Measurements from ENCODE around the gene OR52N4. TPM values are rescaled to one million over a fixed set of nuclear protein-coding genes. Genes with fewer than 3 reads are reported as not detected.

The OR52N4 gene
- polyA plus RNA-seq, 1 of the 3 experiments (the other 2 are of a cell fraction): 0.10 TPM

DNA sequence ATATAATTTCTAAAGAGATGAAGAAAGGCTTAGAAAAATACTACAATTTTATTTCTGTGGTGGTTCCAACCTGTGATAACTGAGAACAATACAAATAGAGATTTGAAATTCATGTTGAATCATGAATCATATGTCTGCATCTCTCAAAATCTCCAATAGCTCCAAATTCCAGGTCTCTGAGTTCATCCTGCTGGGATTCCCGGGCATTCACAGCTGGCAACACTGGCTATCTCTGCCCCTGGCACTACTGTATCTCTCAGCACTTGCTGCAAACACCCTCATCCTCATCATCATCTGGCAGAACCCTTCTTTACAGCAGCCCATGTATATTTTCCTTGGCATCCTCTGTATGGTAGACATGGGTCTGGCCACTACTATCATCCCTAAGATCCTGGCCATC, 17.6 kb upstream of the OR52N4 start, which contains the start of gene OR56B1 (continued):
- TF ChIP-seq, protein P1, sequence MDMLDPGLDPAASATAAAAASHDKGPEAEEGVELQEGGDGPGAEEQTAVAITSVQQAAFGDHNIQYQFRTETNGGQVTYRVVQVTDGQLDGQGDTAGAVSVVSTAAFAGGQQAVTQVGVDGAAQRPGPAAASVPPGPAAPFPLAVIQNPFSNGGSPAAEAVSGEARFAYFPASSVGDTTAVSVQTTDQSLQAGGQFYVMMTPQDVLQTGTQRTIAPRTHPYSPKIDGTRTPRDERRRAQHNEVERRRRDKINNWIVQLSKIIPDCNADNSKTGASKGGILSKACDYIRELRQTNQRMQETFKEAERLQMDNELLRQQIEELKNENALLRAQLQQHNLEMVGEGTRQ (IDR thresholded peaks at IDR 0.05; ENCODE audit: borderline replicate concordance, low read depth, low read length): no peak
- TF ChIP-seq, protein P2, sequence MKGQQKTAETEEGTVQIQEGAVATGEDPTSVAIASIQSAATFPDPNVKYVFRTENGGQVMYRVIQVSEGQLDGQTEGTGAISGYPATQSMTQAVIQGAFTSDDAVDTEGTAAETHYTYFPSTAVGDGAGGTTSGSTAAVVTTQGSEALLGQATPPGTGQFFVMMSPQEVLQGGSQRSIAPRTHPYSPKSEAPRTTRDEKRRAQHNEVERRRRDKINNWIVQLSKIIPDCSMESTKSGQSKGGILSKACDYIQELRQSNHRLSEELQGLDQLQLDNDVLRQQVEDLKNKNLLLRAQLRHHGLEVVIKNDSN (IDR thresholded peaks at IDR 0.05; ENCODE audit: borderline replicate concordance, low read depth): no peak
- no peak for TF ChIP-seq YY1 (IDR thresholded peaks at IDR 0.05; ENCODE audit: low read depth)

DNA sequence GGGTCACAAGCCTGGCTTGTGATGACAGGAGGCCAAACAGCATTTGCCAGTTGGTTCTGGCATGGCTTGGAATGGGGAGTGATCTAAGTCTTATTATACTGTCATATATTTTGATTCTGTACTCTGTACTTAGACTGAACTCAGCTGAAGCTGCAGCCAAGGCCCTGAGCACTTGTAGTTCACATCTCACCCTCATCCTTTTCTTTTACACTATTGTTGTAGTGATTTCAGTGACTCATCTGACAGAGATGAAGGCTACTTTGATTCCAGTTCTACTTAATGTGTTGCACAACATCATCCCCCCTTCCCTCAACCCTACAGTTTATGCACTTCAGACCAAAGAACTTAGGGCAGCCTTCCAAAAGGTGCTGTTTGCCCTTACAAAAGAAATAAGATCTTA, 17.0 kb upstream of the OR52N4 start:
- Histone ChIP-seq H3K9ac (no peak overlapping the region), H3F3A (replicated peaks; ENCODE audit: insufficient read depth) (no peaks in the 10 kb centered on the region), H3K27ac (ENCODE audit: low read depth in 2 of 2, low read length in 1 of 2) (no peak overlapping the region), H3K36me3 (replicated peaks in 1 of 2; ENCODE audit: control insufficient read depth in 1 of 2, insufficient read depth in 2 of 2, low read length in 1 of 2) (no peaks in the 10 kb centered on the region), H3K9me2 (0 out of 2 replicates have a peak, but pooled peaks cover 3% of the 10 kb centered on the region), H4K20me1 (ENCODE audit: insufficient read depth) (no peaks in the 10 kb centered on the region), H3K4me2 (no peak overlapping the region), H2AFZ (ENCODE audit: low read depth) (no peak overlapping the region), H3K27me3 (ENCODE audit: insufficient read depth) (no peaks in the 10 kb centered on the region), H3K9me3 (no peaks in the 10 kb centered on the region), H3K79me2 (ENCODE audit: insufficient read depth) (no peaks in the 10 kb centered on the region), H3K4me1 (ENCODE audit: control insufficient read depth in 1 of 2, insufficient read depth in 2 of 2, low read depth in 1 of 2, low read length in 1 of 2) (no peaks in the 10 kb centered on the region), H3K4me3 (ENCODE audit: low read depth in 2 of 2, low read length in 1 of 2) (no peak overlapping the region)
- ChIA-PET POLR2A (no interaction called here), CTCF (no interaction called here)
- no peak for DNase-seq
- TF ChIP-seq POLR2AphosphoS5 (IDR thresholded peaks at IDR 0.05; ENCODE audit: low read depth, low read length) (no peak), YY1 (IDR thresholded peaks at IDR 0.05; ENCODE audit: low read depth) (no peak), TCF12 (IDR thresholded peaks at IDR 0.05) (no peak), NFIC (IDR thresholded peaks at IDR 0.05; ENCODE audit: borderline replicate concordance) (no peak), MXI1 (IDR thresholded peaks at IDR 0.05; ENCODE audit: low read depth, low read length) (no peak), SMC3 (IDR thresholded peaks at IDR 0.05; ENCODE audit: low read depth, low read length) (no peak), FOXM1 (IDR thresholded peaks at IDR 0.05; ENCODE audit: low read depth) (no peak), FOSL2 (IDR thresholded peaks at IDR 0.05; ENCODE audit: borderline replicate concordance, low read depth) (no peak), EZH2phosphoT487 (IDR thresholded peaks at IDR 0.05; ENCODE audit: borderline replicate concordance, low read depth) (no peak), RAD21 (IDR thresholded peaks at IDR 0.05; ENCODE audit: low read length) (no peak)
- TF ChIP-seq, protein P1 (IDR thresholded peaks at IDR 0.05; ENCODE audit: borderline replicate concordance, low read depth, low read length): no peak
- TF ChIP-seq, protein P3, sequence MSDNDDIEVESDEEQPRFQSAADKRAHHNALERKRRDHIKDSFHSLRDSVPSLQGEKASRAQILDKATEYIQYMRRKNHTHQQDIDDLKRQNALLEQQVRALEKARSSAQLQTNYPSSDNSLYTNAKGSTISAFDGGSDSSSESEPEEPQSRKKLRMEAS (IDR thresholded peaks at IDR 0.05; ENCODE audit: low read depth): no peak
- TF ChIP-seq, protein P4, sequence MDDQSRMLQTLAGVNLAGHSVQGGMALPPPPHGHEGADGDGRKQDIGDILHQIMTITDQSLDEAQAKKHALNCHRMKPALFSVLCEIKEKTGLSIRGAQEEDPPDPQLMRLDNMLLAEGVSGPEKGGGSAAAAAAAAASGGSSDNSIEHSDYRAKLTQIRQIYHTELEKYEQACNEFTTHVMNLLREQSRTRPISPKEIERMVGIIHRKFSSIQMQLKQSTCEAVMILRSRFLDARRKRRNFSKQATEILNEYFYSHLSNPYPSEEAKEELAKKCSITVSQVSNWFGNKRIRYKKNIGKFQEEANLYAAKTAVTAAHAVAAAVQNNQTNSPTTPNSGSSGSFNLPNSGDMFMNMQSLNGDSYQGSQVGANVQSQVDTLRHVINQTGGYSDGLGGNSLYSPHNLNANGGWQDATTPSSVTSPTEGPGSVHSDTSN (IDR thresholded peaks at IDR 0.05): no peak
